HG02852 (cell line): ENCODE measurements around the gene CSGALNACT2.
A peak's percentile ranks its signal among the peaks of the same experiment; 100 is the strongest.

ENCODE experiments used
- ATAC-seq: cut with Tn5 transposase; IDR thresholded peaks from one replicate; pipeline ENCODE4 v1.9.1; 2021; ENCODE audit warnings: mild to moderate bottlenecking, moderate library complexity; ENCODE audit not compliant: unreplicated experiment

Gene CSGALNACT2

DNA sequence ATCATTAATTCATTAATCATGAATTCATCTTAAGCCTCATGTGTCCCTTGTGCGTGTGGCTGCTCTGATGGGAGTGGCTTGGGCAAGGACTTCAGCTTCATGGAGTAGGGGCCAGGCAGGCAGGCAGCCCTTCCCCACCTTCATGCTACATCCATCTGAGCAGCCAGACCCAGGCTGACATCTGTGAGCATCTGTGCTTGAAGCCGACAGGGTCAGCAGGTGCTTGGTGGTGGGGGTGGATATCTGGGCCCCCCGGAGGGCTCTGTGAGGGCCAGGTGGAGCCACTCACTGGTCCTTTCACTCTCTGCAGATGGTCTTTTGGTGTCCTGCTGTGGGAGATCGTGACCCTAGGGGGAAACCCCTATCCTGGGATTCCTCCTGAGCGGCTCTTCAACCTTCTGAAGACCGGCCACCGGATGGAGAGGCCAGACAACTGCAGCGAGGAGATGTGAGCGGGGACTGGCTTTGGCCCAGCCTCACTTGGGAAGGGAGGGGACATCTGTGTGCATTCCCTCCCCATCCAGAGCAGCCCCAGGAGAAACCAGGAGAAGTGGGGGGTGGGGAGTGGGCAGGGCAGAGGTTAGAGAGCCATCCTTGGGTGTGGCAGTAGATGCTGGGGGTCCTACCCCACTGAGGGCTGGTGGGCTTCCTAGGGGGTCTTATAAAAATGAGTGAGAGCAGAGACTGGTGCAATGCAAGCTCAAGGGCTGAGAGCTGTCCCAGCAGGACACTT, 14.7 kb upstream of the CSGALNACT2 start:
- ATAC-seq: no peak

DNA sequence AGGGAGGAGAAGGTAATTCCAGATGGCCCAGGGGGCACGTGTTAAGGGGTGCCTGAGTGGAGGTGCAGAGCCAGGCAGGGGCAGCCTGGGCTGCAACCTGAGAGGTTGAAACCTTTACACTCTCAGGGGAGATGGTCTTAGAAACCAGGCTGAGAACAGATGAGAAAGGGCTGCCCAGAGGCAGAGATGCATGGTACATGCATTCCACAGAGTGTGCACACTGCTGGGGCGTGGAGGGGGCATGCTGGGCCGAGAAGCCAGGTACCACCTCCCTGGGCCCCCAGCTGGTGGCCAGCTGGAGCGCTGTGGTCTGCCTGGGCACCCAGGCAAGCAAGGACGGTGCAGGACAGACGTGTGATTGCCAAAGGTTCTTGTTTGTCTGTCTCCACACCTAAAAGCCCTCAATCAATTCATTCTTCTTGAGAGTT, 14.1 kb upstream of the CSGALNACT2 start:
- no peak for ATAC-seq

DNA sequence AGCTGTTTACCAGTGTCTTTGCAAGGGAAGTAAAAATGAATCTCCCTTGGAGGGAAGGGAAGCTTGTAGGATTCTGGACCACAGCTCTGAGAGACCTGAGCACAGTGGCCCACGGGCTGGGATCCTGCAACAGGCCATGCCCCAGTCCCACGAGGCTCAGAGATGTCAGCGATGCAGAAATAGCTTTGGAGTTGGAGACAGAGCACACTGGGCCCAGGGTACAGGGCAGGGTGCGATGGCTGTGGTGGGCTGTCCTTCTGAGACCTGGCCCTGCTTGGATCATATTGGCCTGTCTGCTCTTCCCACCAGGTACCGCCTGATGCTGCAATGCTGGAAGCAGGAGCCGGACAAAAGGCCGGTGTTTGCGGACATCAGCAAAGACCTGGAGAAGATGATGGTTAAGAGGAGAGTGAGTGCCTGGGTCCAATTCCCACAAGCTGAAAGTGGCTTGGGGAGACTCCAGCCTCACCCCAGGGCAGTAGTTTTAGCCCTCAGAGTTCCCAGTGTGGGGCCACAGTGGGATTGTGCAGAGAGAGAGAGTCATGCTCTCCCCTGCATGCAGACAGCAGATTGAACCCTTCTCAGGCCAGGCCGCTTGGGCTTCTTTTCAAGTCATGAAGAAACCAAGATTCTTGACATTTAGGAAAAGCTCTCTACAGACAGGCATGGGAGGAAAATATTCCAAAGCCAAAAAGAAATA, 13.5 kb upstream of the CSGALNACT2 start:
- ATAC-seq: no peak

DNA sequence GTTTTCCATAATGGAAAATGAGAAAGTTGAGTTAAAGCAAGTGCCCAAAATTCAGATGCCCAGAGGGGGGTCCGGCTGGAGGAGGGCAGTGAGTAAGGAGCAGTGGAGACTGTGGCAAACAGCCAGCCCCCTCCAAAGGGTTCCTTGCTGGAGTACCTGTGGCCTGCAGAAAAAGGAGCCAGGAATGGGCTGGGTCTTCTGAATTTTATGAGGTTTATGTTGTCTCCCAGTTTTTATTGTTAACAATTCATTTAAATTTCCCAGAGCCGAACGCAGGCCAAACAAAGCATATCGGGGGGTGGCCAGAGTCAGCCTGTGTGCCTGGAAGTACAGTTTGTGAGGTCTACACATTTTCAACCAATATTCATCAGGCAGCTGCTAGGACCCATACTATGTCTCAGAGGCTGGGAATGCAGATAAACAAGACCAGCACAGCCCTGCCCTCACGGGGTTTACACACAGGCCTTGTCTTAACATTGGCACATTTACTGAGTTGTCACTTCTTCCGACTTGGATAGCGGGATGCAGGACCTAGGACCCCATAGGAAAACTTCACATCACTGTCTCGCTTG, 12.9 kb upstream of the CSGALNACT2 start:
- no peak for ATAC-seq

DNA sequence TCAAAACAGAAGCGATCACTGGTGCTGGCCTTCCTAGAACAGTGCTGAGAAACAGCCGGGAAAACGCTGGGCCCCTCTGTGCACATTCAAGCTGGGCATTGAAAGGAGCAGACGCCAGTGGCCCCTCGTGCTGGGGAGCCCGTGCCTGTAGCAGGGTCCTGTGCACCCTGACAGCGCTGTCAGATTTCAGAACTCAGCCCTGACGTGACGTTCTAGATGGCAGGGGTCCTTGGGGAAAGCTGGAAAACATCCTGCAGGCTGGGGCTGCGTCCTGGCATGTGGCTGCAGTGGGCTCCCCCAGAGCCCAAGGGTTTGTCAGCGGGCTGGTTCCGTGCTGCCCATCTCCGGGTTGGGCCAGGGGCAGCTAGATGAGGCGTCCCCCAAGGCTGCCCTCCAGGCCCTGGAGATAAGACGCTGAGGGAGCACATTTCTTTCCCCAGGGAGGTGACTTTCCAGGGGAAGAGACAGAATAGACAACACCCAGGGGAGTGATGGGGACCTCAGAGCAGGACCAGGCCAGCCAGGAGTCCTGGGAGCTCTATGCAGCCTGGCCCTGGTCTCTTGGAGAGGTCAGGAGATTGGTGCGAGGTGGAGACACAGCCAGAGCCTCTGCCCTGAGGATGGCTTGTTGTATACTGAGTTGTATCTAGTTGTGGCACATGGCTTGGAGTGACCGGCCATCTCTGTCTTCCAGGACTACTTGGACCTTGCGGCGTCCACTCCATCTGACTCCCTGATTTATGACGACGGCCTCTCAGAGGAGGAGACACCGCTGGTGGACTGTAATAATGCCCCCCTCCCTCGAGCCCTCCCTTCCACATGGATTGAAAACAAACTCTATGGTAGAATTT, 12.1 kb upstream of the CSGALNACT2 start:
- no peak for ATAC-seq

DNA sequence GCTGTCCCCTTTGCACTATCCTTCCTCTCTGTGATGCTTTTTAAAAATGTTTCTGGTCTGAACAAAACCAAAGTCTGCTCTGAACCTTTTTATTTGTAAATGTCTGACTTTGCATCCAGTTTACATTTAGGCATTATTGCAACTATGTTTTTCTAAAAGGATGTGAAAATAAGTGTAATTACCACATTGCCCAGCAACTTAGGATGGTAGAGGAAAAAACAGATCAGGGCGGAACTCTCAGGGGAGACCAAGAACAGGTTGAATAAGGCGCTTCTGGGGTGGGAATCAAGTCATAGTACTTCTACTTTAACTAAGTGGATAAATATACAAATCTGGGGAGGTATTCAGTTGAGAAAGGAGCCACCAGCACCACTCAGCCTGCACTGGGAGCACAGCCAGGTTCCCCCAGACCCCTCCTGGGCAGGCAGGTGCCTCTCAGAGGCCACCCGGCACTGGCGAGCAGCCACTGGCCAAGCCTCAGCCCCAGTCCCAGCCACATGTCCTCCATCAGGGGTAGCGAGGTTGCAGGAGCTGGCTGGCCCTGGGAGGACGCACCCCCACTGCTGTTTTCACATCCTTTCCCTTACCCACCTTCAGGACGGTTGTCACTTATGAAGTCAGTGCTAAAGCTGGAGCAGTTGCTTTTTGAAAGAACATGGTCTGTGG, 11.4 kb upstream of the CSGALNACT2 start:
- no peak for ATAC-seq

DNA sequence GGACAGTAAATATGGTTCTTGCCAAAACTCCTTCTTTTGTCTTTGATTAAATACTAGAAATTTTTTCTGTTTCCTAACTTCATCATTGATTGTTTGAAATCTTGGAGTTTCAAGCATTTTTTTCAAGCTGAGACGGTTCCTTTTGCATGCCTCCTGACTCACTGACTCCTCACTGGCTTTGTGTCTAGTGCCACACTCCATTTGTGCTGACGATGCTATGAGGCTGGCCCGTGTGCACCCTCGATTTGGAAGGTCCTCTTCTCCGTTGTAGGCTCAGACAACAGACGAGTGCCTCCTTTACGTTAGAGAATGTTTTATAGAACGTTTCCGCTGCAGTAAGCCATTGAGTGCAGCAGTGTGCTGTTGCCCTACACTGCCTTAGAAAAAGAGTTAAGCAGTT, 10.8 kb upstream of the CSGALNACT2 start:
- ATAC-seq: no peak

DNA sequence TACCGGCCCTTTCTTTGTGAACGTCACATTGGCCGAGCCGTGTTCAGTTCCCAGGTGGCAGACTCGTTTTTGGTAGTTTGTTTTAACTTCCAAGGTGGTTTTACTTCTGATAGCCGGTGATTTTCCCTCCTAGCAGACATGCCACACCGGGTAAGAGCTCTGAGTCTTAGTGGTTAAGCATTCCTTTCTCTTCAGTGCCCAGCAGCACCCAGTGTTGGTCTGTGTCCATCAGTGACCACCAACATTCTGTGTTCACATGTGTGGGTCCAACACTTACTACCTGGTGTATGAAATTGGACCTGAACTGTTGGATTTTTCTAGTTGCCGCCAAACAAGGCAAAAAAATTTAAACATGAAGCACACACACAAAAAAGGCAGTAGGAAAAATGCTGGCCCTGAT, 9.9 kb upstream of the CSGALNACT2 start:
- ATAC-seq: no peak

DNA sequence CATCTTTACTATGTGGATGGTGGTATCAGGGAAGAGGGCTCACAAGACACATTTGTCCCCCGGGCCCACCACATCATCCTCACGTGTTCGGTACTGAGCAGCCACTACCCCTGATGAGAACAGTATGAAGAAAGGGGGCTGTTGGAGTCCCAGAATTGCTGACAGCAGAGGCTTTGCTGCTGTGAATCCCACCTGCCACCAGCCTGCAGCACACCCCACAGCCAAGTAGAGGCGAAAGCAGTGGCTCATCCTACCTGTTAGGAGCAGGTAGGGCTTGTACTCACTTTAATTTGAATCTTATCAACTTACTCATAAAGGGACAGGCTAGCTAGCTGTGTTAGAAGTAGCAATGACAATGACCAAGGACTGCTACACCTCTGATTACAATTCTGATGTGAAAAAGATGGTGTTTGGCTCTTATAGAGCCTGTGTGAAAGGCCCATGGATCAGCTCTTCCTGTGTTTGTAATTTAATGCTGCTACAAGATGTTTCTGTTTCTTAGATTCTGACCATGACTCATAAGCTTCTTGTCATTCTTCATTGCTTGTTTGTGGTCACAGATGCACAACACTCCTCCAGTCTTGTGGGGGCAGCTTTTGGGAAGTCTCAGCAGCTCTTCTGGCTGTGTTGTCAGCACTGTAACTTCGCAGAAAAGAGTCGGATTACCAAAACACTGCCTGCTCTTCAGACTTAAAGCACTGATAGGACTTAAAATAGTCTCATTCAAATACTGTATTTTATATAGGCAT, 9.1 kb upstream of the CSGALNACT2 start:
- peak; percentile 87 for ATAC-seq

DNA sequence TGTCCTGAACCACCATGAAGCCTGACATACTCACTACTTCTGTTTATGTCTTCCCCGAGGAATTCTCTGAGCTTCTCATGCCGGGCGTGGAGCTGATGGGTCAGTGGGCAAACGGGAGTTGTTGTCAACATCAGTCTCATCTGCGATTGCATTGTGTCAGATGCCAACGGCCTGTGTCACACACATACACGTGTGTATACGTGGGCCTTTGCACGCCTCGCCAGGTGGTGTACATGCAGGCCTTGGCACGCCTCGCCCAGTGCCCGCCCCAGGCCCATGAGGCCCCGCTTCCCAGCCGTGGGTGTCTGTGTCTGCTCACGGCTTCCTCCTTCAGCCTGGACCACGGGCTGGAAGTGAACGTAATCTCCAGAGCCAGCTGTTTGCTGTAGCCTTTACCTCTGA, 7.5 kb upstream of the CSGALNACT2 start:
- no peak for ATAC-seq

DNA sequence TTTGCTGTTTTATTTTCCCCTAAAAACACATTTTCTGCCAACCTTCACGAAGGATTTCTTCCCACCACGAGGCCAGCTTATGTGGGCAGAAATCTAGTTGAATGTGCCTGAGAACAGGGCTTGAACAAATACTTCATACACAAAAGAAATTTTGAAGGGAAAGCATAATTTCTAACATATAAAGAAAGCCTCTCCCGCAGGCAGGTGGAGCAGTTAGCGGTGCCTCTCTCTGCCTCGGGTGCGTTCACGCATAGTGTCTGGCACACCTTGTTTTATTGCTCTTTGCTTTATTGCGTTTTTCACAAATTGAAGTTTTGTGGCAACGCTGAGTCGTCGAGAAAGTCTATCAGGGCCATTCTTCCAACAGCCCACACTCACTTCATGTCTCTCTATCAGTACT, 7.0 kb upstream of the CSGALNACT2 start:
- no peak for ATAC-seq

DNA sequence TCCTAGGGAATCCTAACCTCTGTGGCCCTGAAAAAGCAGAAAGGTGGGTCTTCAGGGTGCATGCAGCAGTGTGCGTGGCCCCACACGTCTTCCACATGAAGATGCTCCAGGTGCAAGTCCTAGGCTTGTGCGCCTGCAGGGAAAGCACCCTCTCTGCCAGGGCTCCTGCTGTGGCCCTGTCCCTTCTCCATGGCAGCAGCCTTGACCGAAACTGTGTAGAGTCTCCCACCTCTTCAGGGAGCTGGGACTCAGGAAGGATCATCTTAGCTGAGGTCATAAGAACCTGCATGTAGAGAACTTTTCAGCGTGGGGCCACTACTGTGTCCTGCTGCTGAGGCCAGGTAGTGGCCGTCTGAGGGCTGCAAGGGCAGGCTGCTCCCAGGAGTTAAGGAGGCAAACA, 6.3 kb upstream of the CSGALNACT2 start:
- ATAC-seq: no peak

DNA sequence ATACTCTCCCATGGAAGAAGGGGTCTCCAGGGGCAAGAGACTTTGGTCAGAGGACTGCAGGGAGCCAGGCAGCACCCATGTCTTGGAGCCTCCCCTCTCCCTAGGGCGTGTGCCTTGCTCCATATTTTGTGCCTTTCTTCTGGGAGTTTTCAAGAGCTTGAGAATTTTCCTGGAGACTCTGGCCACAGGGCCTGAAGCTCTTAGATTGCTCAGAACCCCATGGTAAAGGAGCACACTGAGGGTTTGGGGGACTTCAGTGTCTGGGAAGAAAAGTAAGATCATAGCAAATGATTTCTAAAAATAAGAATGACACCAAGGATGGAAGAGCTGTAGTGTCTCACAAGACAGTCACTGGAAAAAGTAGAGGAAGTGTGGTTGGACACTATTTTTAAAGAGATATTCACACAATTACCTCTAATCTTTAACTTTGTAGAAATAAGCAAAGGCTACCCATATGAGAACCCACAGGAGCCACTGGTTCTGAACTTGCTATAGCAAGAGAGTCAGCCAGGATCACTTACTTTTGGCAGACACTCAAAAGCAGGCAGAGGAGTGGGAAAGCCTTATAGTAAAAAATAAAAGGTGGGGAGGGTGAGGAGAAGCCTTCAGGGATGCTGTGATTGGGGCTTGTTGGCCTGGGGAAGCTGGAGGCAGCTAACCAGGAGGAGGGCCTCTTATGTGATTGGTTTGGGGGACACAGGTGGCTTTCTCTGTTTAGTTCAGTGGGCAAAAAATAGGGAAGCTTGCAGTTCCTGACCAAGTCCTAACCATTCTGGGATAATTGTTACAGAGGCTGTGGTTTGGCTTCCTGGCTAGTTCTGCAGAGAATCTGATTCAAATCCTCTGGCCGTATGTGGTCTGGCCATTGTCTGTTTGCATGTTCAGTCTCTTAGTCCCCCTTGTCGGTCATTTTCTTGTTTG, 5.1 kb upstream of the CSGALNACT2 start:
- ATAC-seq: no peak

DNA sequence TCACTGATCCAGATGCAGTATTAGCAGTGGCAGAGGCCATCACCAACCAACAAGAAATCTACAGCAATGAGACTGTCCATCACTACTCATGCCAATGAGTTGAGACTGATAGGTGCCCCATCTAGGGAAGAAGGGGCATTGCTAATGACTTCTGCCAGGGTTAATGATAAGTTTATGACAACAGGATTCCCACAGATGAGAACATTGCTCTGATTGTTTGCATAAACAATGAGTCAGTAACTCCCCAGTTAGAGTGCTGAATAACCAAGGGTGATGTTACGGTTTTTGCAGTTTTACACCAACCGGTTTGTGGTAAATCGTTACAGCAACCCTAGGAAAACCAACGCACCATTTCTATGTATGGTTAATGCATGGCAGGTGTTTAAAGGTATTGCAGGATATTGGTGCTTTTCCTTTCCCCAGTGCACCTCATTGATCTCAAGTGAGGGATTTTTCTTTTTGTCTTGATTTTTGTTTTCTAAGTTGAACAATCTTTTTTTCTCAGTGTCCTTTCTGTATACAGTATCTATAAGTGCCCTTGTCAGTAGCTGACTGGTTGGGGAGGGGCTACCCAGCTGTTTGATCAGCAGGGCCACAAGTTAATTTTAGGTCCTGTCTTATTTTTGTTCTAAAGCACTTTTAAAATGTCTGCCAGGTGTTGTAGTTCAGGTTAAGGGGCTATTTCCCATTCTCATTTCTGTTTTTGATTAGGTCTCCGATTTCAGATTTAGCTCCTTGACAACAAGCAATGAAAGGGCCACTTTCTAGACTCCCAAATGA, 3.9 kb upstream of the CSGALNACT2 start:
- no peak for ATAC-seq

DNA sequence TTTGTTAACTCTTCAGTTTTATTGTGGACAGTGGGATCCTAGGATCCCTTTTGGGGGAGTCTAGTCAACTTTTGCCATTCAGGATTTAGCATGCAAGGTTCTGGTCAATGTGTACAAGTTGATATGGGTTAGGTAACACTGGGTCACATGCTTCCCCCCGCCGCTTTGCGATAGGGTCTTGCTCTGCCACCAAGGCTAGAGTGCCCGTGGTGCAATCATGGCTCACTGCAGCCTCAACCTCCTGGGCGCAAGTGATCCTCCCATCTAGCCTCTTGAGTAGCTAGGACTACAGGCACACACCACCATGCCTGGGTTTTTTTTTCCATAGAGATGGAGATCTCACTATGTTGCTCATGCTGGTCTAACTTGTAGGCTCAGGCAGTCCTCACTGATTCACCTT, 3.2 kb upstream of the CSGALNACT2 start:
- ATAC-seq: no peak

DNA sequence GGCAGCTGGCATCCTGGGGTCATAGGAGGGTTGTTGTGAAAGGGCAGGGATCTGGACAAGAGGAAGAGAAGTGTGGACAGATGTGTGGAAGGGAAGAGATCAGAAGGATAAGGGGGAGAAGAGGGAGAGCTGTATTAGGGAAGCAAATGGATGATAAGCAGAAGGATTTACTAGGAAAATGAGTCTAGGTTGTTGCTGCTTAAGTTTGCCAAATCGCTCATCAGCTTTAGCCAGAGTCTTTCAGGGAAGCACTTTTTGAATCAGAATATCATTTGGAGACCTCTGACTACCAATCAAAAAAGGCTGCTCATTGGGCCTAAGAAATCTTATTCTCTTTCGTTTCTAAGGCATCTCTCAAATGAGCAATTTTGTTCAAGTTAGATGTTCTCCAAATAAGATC, 2.6 kb upstream of the CSGALNACT2 start:
- no peak for ATAC-seq

DNA sequence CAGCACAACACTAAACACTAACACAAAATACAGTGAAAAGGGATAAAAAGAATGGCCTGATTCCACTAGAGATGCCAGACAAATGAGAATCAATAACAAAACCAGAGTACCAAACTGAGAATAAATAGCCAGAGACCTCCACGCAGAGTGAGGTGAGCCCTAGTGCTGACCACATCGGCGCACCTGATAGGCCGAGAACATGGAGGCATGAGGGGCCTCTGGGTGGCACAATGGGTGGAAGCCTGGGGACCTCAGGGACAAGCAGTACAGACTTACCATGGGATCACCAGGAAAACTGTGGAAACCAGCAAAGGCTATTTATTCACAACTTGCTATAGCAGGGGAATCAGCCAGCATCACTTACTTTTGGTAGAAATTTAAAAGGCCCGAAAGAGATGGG, 1.8 kb upstream of the CSGALNACT2 start:
- ATAC-seq: no peak

DNA sequence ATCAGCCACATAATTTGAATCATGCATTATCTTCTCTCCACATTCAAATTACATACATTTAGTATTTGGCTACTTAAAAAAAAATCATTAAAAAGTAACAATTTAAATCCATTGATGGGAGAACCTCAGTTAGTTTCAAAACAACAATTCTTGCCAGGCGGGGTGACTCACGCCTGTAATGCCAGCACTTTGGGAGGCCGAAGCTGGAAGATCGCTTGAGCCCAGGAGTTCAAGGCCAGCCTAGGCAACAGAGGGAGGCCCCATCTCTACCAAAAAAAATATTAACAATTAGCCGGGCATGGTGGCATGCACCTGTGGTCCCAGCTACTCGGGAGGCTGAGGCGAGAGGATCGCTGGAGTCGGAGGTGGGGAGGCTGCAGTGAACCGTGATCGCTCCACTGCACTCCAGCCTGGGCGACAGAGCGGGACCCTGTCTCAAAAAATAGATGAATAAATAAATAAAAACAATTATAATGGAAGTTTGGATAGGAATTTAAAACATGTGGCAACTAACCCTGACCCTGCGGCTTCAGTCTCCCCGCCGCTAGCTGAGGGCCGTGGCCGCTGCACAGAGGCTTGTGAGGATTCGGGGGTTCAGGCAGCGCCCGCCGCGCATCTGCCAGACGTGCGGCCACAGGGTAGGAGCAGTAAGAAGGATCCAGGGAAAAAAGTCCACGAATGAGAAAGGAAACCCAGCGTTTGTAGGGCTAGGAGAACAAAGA, 1.1 kb upstream of the CSGALNACT2 start:
- ATAC-seq: no peak
